Stimulated activated CD4-positive, alpha-beta T cell treated with anti-CD3 and anti-CD28 coated beads, Interleukin-4, amount 100 ng/mL, for 24 hours (primary cell): ENCODE measurements around the gene ARL11.
"Not testable (repeated sequence)": the region's sequence is repeated elsewhere in the genome, so short reads cannot be mapped to it uniquely, and the experiment has no call there.

Source experiments
- DNase-seq: peaks from one replicate; pipeline ENCODE4 v3.0.0-alpha.2; 2020

ARL11 gene

DNA sequence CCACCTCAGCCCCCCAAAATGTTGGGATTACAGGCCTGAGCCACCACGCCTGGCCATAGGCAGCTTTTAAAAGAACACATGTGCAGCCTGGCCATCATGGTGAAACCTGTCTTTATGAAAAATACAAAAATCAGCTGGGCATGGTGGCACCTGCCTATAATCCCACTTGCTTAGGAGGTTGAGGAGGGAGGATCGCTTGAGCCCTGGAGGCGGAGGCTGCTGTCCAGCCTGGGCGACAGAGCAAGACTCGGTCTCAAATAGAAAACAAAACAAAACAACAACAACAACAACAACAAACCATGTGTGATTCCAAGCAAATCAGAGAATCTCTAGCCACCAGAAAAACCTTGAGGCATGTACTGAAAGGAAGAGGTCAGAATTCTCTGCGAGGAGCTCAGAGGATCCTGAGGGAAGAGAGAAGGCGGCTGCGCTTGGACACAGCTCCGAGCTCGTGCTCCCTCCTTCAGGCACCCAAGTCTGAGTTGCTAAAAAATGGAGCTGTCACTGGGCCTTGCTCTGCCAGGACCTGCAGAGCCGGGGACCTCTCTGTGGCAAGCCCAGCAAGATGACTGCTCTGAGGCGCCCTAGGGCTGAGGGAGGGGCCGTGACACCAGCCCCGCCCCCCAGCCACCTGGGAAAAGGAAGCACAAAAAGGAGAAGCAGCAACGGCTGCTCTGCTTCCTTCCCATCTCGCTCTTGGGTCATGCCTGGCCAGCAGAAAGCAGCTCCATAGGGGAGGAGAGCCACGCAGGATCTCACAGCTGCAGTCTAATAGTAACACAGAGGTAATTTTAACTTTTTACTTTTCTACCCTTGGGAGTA is at the start of gene ARL11:
ARL11 (plus strand) TSS at position 677 of the 822 bp plus-strand sequence. CDS start 1,941 bp downstream, outside the sequence.
- DNase-seq: peak; percentile 48

GRCh38 chr13:49579501-49579900 is 48.8 kb upstream of the ARL11 start:
- DNase-seq: no peak

- no peak for DNase-seq
Measured at GRCh38 chr13:49580980-49581680, 47.2 kb upstream of the ARL11 start.

GRCh38 chr13:49584771-49585182 is 43.5 kb upstream of the ARL11 start:
- no peak for DNase-seq

GRCh38 chr13:49585220-49586157 is 42.8 kb upstream of the ARL11 start, which contains the start of gene RCBTB1:
Gene RCBTB1, minus strand, starts transcription at chr13:49585558. Its CDS starts 18,279 bp downstream, at chr13:49567279.
- DNase-seq: peak; percentile 67

DNA sequence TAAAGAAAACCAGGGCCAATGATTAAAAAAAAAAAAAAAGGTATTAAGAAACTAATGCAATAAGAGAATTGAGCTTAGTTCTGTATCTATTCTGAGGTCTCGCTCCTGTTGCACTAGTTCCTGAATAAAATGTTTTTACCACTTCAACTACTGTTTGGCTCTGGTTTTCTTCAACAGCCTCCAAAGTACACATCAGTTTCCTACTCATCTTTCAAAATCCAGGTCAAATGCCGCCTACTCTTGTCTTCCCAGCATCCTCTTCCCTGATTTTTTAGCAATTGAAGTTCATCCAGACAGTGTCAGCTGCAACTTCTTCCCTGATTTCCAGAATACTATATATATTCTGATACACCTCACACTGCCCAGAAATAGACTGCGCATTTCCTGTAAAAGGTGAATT is 41.6 kb upstream of the ARL11 start:
- DNase-seq: no peak

- DNase-seq: no peak
Measured at GRCh38 chr13:49587311-49587847, 40.9 kb upstream of the ARL11 start.

GRCh38 chr13:49590714-49591113 is 37.6 kb upstream of the ARL11 start:
- DNase-seq: not testable (repeated sequence)

DNA sequence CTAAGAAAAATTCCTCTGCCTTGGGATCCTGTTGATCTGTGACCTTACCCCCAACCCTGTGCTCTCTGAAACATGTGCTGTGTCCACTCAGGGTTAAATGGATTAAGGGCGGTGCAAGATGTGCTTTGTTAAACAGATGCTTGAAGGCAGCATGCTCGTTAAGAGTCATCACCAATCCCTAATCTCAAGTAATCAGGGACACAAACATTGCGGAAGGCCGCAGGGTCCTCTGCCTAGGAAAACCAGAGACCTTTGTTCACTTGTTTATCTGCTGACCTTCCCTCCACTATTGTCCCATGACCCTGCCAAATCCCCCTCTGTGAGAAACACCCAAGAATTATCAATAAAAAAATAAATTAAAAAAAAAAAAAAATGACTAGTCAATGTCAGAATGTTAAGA is 34.4 kb upstream of the ARL11 start:
- not testable (repeated sequence) for DNase-seq

DNA sequence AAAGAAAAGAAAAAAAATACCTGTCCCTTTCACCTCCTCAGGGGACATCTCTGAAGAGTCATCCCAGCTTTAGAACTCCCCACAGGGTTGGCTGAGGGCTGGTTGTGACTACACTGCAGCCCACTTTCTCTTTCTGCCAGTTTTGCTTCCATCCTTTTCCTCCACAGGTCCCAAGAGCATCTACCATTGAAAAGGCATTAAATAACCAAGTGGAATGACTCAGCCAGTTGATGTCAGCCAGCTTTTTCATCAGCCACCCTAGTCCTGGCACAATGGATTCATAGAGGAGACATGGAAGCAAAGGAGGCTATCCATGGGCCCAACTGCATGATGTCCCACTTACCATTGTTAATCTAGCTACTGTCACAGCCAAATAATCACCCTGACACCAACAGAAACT is 33.7 kb upstream of the ARL11 start:
- DNase-seq: no peak

DNA sequence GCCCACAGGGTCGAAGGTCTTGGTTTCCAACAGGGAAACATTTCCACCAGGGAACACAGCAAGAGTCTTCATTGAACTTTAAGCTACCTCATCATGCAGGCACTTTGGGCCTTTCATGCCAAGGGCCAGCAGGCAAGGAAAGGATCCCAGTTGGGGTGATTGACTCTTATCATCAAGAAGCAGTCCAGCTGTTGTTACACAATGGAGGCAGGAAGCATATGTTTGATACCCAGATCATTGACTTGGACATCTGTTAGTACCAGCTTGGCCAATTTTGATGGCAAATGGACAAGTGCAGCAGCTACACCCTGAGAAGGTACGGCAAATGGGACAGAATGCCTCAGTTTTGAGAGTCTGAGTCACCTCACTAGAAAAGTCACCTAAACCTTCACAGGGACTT is 32.1 kb upstream of the ARL11 start:
- DNase-seq: no peak

- no peak for DNase-seq
Measured at GRCh38 chr13:49597043-49597641, 31.2 kb upstream of the ARL11 start.

GRCh38 chr13:49602005-49602404 is 26.3 kb upstream of the ARL11 start:
- no peak for DNase-seq

DNA sequence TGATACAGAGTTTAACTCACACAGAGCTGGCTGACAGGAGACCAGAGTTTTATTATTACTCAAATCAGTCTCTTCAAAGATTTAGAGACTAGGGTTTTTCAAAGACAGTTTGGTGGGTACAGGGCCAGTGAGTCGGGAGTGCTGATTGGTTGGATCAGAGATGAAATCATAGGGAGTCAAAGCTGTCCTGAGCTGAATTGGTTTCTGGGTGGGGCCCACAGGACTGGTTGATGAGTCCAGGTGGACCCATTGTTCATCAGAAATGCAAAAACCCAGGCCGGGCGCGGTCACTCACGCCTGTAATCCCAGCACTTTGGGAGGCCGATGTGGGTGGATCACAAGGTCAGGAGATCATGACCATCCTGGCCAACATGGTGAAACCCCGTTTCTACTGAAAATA is 25.7 kb upstream of the ARL11 start:
- DNase-seq: not testable (repeated sequence)

DNA sequence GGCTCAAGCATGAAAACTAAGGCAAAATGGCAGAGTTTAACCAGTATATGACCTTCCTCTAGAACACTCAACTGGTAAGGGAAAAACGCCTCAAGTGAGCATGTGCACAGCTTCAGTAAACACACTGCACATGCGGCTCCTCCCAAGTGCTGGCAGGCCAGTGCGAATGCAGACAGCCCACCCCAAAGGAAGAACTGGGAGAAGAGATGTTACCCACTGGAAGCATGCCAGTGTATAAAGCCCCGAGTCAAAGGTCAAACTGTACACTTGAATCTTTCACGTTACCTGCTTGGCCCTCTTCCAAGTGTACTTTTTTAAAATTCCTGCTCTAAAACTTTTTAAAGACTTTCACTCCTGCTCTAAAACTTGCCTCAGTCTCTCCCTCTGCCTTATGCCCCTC is 23.7 kb upstream of the ARL11 start:
- no peak for DNase-seq

DNA sequence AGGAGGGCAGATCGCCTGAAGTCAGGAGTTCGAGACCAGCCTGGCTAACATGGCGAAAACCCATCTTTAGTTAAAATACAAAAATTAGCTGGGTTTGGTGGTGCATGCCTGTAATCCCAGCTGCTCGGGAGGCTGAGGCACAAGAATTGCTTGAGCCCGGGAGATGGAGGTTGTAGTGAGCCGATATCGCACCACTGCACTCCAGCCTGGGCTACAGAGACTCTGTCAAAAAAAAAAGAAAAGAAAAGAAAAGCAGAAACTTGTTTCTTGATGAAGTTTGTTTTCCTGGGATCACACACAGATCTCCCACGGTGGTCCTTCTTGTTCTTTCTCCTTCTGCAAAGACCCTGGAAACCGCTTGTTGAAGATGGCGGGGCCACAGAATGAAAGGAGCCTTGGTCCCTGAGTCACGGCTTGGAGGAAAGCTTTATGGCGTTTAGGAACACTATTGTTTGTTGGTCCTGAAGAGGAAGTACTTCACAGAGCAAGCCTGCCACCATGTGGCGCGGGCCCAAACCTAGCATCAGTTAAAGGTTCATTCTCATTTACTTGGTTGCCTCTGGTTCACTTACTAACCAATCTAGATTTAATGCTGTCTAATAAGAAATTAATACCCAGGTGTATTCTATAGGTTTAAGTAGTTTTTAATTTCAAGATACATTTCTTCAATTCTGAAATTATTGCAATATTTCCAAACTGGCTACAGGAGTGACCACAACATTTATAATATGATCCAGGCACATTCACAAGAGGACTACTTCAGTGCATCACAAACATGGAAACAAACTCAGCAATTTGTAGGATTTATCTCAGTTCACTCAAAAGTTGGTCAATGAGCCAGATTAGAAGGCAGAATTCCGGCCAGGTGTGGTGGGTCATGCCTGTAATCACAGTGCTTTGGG is 21.3 kb upstream of the ARL11 start:
- peak; percentile 81 for DNase-seq

DNA sequence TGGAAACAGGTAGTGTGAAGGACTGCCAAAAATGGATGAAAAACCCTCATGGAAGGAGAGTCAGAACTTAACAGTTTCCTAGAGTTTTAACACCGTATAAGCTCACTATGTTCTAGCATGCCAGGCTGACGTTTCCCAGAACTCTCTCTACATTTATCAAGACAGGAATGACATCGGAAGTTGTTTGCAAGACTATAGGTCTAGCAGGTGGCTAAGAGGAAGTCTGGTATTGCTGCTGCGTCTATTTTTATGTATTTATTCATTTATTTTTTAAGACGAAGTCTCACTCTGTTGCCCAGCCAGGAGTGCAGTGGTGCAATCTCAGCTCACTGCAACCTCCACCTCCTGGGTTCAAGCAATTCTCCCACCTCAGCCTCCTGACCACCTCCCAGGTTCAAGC is 20.5 kb upstream of the ARL11 start:
- DNase-seq: no peak

GRCh38 chr13:49608651-49609331 is 19.5 kb upstream of the ARL11 start:
- DNase-seq: no peak

- DNase-seq: no peak
Measured at GRCh38 chr13:49610176-49610575, 18.1 kb upstream of the ARL11 start.

DNA sequence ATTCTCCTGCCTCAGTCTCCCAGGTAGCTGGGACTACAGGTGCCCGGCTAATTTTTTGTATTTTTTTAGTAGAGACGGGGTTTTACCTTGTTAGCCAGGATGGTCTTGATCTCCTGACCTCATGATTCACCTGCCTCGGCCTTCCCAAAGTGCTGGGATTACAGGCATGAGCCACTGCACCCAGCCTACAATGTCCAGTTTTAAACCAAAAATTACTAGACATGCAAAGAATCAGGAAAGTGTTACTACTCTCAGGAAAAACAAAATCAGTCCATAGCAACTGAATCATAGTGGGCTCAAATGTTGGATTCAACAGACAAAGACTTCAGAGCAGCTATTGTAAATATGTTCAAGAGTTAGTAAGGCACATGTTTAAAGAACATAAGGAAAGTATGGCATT is 16.3 kb upstream of the ARL11 start:
- not testable (repeated sequence) for DNase-seq
